ENCODE data around the gene TENM4.

Gene TENM4

GRCh38 chr11:78927511-78927910, 513.3 kb downstream of the TENM4 start:
- DNase-seq = no peak

- DNase-seq = peak; percentile 18
Observed at GRCh38 chr11:78926633-78927338, 514.0 kb downstream of the TENM4 start.

- no peak for DNase-seq
Observed at GRCh38 chr11:78925387-78925786, 515.4 kb downstream of the TENM4 start.

- DNase-seq = no peak
Observed at GRCh38 chr11:78922859-78923625, 517.8 kb downstream of the TENM4 start.

- peak; percentile 12 for DNase-seq
Observed at GRCh38 chr11:78921509-78921908, 519.3 kb downstream of the TENM4 start.

- DNase-seq = no peak
Observed at GRCh38 chr11:78920329-78920728, 520.5 kb downstream of the TENM4 start.

- DNase-seq = no peak
Observed at GRCh38 chr11:78916759-78917158, 524.1 kb downstream of the TENM4 start.

- DNase-seq = no peak
Observed at GRCh38 chr11:78914503-78914902, 526.3 kb downstream of the TENM4 start.

GRCh38 chr11:78912778-78913177, 528.1 kb downstream of the TENM4 start:
- no peak for DNase-seq

GRCh38 chr11:78910322-78910721, 530.5 kb downstream of the TENM4 start:
- no peak for DNase-seq

- no peak for DNase-seq
Observed at GRCh38 chr11:78909386-78909785, 531.4 kb downstream of the TENM4 start.

GRCh38 chr11:78907636-78908035, 533.2 kb downstream of the TENM4 start:
- no peak for DNase-seq

- DNase-seq = no peak
Observed at GRCh38 chr11:78906566-78906965, 534.3 kb downstream of the TENM4 start.

GRCh38 chr11:78905756-78906155, 535.1 kb downstream of the TENM4 start:
- no peak for DNase-seq

GRCh38 chr11:78902771-78903507, 537.9 kb downstream of the TENM4 start:
- DNase-seq = no peak

- DNase-seq = no peak
Observed at GRCh38 chr11:78901831-78902230, 539.0 kb downstream of the TENM4 start.

GRCh38 chr11:78898266-78898775, 542.5 kb downstream of the TENM4 start:
- DNase-seq = no peak

- peak; percentile 6 for DNase-seq
Observed at GRCh38 chr11:78893996-78894395, 546.8 kb downstream of the TENM4 start.

GRCh38 chr11:78889698-78890097, 551.1 kb downstream of the TENM4 start:
- DNase-seq = no peak

- DNase-seq = no peak
Observed at GRCh38 chr11:78886616-78887015, 554.2 kb downstream of the TENM4 start.

GRCh38 chr11:78884761-78885160, 556.1 kb downstream of the TENM4 start:
- DNase-seq = no peak

GRCh38 chr11:78883506-78883905, 557.3 kb downstream of the TENM4 start:
- DNase-seq = no peak
